Posterior vena cava (tissue), 2 donors: Measurements from ENCODE around the gene KRT85. TPM values are rescaled to one million over a fixed set of nuclear protein-coding genes. Genes with fewer than 3 reads are reported as not detected.
"Not testable (repeated sequence)": the region's sequence is repeated elsewhere in the genome, so short reads cannot be mapped to it uniquely, and the experiment has no call there.

Experiments
- DNase-seq: peaks from one replicate; pipeline ENCODE4 v3.0.0-alpha.2; 2020; ENCODE audit warnings: low spot score
- intact Hi-C, 2 donors: fragments of 100-400 bp; cut with DNase I; formaldehyde crosslinking; loops; one replicate each; pipeline versions ENCODE4 v1.14.1 to v1.14.2; 2022 to 2023
- total RNA-seq, 2 donors: library from RNA; stranded (reverse); fragmentation: NEBNext Ultra II Directional; extraction: Animal tissue kit (Norgen Biotek cat#: 25700); gene quantifications; one replicate each; pipeline ENCODE4 v1.2.1, GENCODE V29; 2021
- donor health status: DM: yes; HTN: yes; CAD: no.
- donor health status: DM: yes; HTN: yes; CAD: no.

The KRT85 gene
- total RNA-seq, 2 donors from 2014 or later: not detected

GRCh38 chr12:52353766-52354165 lies 13.5 kb downstream of the KRT85 start:
- DNase-seq: no peak
- intact Hi-C loops: no loop called here

- intact Hi-C loops: no loop called here
- DNase-seq: no peak
These were observed 14.3 kb downstream of the KRT85 start for GRCh38 chr12:52352951-52353350.

GRCh38 chr12:52351196-52352059 lies 15.9 kb downstream of the KRT85 start:
- intact Hi-C loops: no loop called here

GRCh38 chr12:52350786-52351185 lies 16.5 kb downstream of the KRT85 start:
- no peak for DNase-seq
- intact Hi-C loops: no loop called here

More at GRCh38 chr12:52351196-52352059, 15.9 kb downstream of the KRT85 start:
- DNase-seq: no peak

GRCh38 chr12:52350021-52350620 lies 17.2 kb downstream of the KRT85 start:
- intact Hi-C loops: no loop called here
- no peak for DNase-seq

- intact Hi-C loops: no loop called here
- no peak for DNase-seq
These were observed 18.1 kb downstream of the KRT85 start for GRCh38 chr12:52349196-52349595.

- intact Hi-C loops: no loop called here
- no peak for DNase-seq
These were observed 19.4 kb downstream of the KRT85 start for GRCh38 chr12:52347551-52348510.

GRCh38 chr12:52347016-52347415 lies 20.3 kb downstream of the KRT85 start:
- intact Hi-C loops: no loop called here
- no peak for DNase-seq

GRCh38 chr12:52346593-52346992 lies 20.7 kb downstream of the KRT85 start:
- DNase-seq: no peak
- intact Hi-C loops: no loop called here

GRCh38 chr12:52345041-52345440 lies 22.2 kb downstream of the KRT85 start:
- DNase-seq, intact Hi-C loops: not testable (repeated sequence)

GRCh38 chr12:52344111-52344510 lies 23.2 kb downstream of the KRT85 start:
- DNase-seq: no peak
- intact Hi-C loops: no loop called here

- intact Hi-C loops: no loop called here
- no peak for DNase-seq
These were observed 23.7 kb downstream of the KRT85 start for GRCh38 chr12:52343550-52343949.

- no peak for DNase-seq
- intact Hi-C loops: no loop called here
These were observed 24.3 kb downstream of the KRT85 start for GRCh38 chr12:52342781-52343490.

- DNase-seq: no peak
- intact Hi-C loops: no loop called here
These were observed 26.2 kb downstream of the KRT85 start for GRCh38 chr12:52341066-52341580.

GRCh38 chr12:52338241-52338960 lies 28.9 kb downstream of the KRT85 start:
- no peak for DNase-seq
- intact Hi-C loops: loop anchor here in 1 of 2 donors (10.0 kb wide), 1 partner anchor 656 kb away; no protein-coding TSS in a partner anchor

- intact Hi-C loops: loop anchor here in 1 of 2 donors (10.0 kb wide), 1 partner anchor 658 kb away; no protein-coding TSS in a partner anchor
- DNase-seq: no peak
These were observed 30.2 kb downstream of the KRT85 start for GRCh38 chr12:52337054-52337453.

GRCh38 chr12:52336641-52337040 lies 30.6 kb downstream of the KRT85 start:
- DNase-seq: no peak
- intact Hi-C loops: loop anchor here in 1 of 2 donors (10.0 kb wide), 1 partner anchor 658 kb away; no protein-coding TSS in a partner anchor
